PFSK-1 (cell line): ENCODE data around the gene SLC8A1.

ENCODE experiments used
- POLR2AphosphoS5 ChIP-seq: IDR thresholded peaks from 2 replicates; pipeline ENCODE4 v1.6.1; 2012; ENCODE audit warnings: low read depth, mild to moderate bottlenecking, control low read depth, low read length, moderate library complexity
- SIN3A ChIP-seq: IDR thresholded peaks from 2 replicates; pipeline ENCODE4 v1.6.1; 2012; ENCODE audit warnings: mild to moderate bottlenecking, low read length, moderate library complexity, borderline replicate concordance; ENCODE audit not compliant: insufficient read depth

GRCh38 chr2:40363231-40363630 is 88.7 kb downstream of the SLC8A1 start:
- no peak for TF ChIP-seq SIN3A
- no peak for TF ChIP-seq POLR2AphosphoS5
